Activated CD8-positive, alpha-beta memory T cell treated with anti-CD3 and anti-CD28 coated beads, Interleukin-2, amount 50 U/mL, for 1 hour (primary cell): ENCODE results near the gene CD207.
"Not testable (repeated sequence)": the region's sequence is repeated elsewhere in the genome, so short reads cannot be mapped to it uniquely, and the experiment has no call there.

Experiments used
- DNase-seq: peaks from one replicate; pipeline ENCODE4 v3.0.0-alpha.2; 2020; ENCODE audit errors: extremely low read depth

CD207 gene

GRCh38 chr2:70835643-70836042, at the start of gene CD207:
Gene CD207 (minus strand): TSS chr2:70835816. CDS start chr2:70835776, 40 bp downstream.
- no peak for DNase-seq

- not testable (repeated sequence) for DNase-seq
Observed at GRCh38 chr2:70878543-70878942, 42.9 kb upstream of the CD207 start.

GRCh38 chr2:70876138-70876537, 40.5 kb upstream of the CD207 start:
- not testable (repeated sequence) for DNase-seq

GRCh38 chr2:70873541-70873940, 37.9 kb upstream of the CD207 start:
- DNase-seq: no peak

GRCh38 chr2:70871398-70872211, 36.0 kb upstream of the CD207 start:
- DNase-seq: peak; percentile 32

- no peak for DNase-seq
Observed at GRCh38 chr2:70870790-70871189, 35.2 kb upstream of the CD207 start.

GRCh38 chr2:70868970-70869369, 33.4 kb upstream of the CD207 start:
- DNase-seq: no peak

GRCh38 chr2:70861777-70862625, 26.4 kb upstream of the CD207 start:
- DNase-seq: peak; percentile 34

- no peak for DNase-seq
Observed at GRCh38 chr2:70855667-70856066, 20.1 kb upstream of the CD207 start.

- no peak for DNase-seq
Observed at GRCh38 chr2:70854411-70854810, 18.8 kb upstream of the CD207 start.

GRCh38 chr2:70852824-70853223, 17.2 kb upstream of the CD207 start:
- DNase-seq: no peak

- DNase-seq: peak; percentile 8
Observed at GRCh38 chr2:70851704-70852103, 16.1 kb upstream of the CD207 start.

- no peak for DNase-seq
Observed at GRCh38 chr2:70850925-70851324, 15.3 kb upstream of the CD207 start.

- DNase-seq: no peak
Observed at GRCh38 chr2:70842401-70842800, 6.8 kb upstream of the CD207 start.

- DNase-seq: no peak
Observed at GRCh38 chr2:70837980-70838925, 2.6 kb upstream of the CD207 start.

- DNase-seq: no peak
Observed at GRCh38 chr2:70834881-70835280, 735 bp downstream of the CD207 start.

GRCh38 chr2:70834106-70834505, 1.5 kb downstream of the CD207 start:
- DNase-seq: no peak

- no peak for DNase-seq
Observed at GRCh38 chr2:70833246-70833645, 2.4 kb downstream of the CD207 start.

- DNase-seq: no peak
Observed at GRCh38 chr2:70832386-70832785, 3.2 kb downstream of the CD207 start.

GRCh38 chr2:70831861-70832260, 3.8 kb downstream of the CD207 start:
- DNase-seq: no peak

- DNase-seq: no peak
Observed at GRCh38 chr2:70830366-70830765, 5.2 kb downstream of the CD207 start.

GRCh38 chr2:70829916-70830315, 5.7 kb downstream of the CD207 start:
- DNase-seq: no peak
